ENCODE results near the gene L1CAM.

L1CAM gene

GRCh38 chrX:153821066-153821465, 64.9 kb downstream of the L1CAM start:
- Histone ChIP-seq H3K36me3 (ENCODE audit: control insufficient read depth in 1 of 2, insufficient read depth in 2 of 2, low read length in 2 of 2) (no peaks in the 10 kb centered on the region), H3K9me3 (ENCODE audit: insufficient read depth, low read depth, low read length) (no peaks in the 10 kb centered on the region), H3K4ac (ENCODE audit: low read depth, low read length) (no peak overlapping the region), H3K9ac (ENCODE audit: low read length) (no peak overlapping the region), H2BK5ac (ENCODE audit: low read depth, low read length, poor library complexity) (no peak overlapping the region), H2BK120ac (ENCODE audit: insufficient read depth, low read length, poor library complexity) (no peak overlapping the region), H3K4me3 (ENCODE audit: low read depth, low read length) (no peak overlapping the region), H4K8ac (ENCODE audit: low read depth, low read length) (no peak overlapping the region), H3K79me2 (ENCODE audit: control insufficient read depth, insufficient read depth, low read length, poor library complexity) (peaks cover 4% of the 10 kb centered on the region), H3K14ac (ENCODE audit: low read length) (no peak overlapping the region), H2AFZ (ENCODE audit: insufficient read depth, low read length, poor library complexity) (no peak overlapping the region), H2AK5ac (ENCODE audit: low read length) (no peak overlapping the region), H3K27me3 (ENCODE audit: insufficient read depth, low read length) (no peaks in the 10 kb centered on the region), H2BK12ac (ENCODE audit: low read length) (no peak overlapping the region), H3K18ac (ENCODE audit: low read length) (no peak overlapping the region), H3K4me1 (ENCODE audit: control insufficient read depth in 1 of 2, insufficient read depth in 2 of 2, low read length in 2 of 2) (peaks cover 0 to 7% of the 10 kb centered on the region in 2 experiments), H4K91ac (ENCODE audit: low read depth, low read length) (no peak overlapping the region), H3K79me1 (ENCODE audit: low read length) (peaks cover 8% of the 10 kb centered on the region), H4K12ac (ENCODE audit: low read depth, low read length) (no peak overlapping the region), H3K27ac (ENCODE audit: low read depth, low read length) (no peak overlapping the region), H3K4me2 (ENCODE audit: low read length) (no peak overlapping the region), H3K23ac (ENCODE audit: low read length) (no peak overlapping the region)
- no CpG with 5 or more reads among the region's 9 CpGs for WGBS (ENCODE audit: extremely low coverage, insufficient coverage, insufficient read length)
- no peak for DNase-seq

DNA sequence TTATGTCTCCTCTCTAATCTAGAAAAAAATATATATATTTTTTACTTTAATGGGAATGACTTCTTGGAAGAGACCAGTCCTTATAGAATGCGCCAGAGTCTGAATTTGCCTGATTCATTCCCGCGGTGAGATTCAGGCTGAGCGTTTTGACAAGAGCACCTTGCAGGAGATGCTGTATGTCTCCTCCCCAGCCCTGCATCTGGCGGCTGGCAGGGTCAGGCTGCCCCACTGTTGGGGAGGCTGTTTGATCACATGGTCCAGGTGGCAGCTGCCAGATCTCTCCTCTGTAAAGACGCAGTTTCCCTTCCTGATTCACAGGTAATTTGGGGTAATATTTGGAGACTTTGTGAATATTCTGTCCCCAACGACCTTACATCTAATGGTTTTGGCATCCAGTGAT, 65.4 kb downstream of the L1CAM start:
- Histone ChIP-seq H2AK5ac (ENCODE audit: low read length) (no peak overlapping the region), H3K79me1 (ENCODE audit: low read length) (peaks cover 8% of the 10 kb centered on the region), H3K4me1 (ENCODE audit: control insufficient read depth in 1 of 2, insufficient read depth in 2 of 2, low read length in 2 of 2) (peaks cover 0 to 7% of the 10 kb centered on the region in 2 experiments), H3K18ac (ENCODE audit: low read length) (no peak overlapping the region), H4K12ac (ENCODE audit: low read depth, low read length) (no peak overlapping the region), H3K23ac (ENCODE audit: low read length) (no peak overlapping the region), H3K14ac (ENCODE audit: low read length) (no peak overlapping the region), H3K27ac (ENCODE audit: low read depth, low read length) (no peak overlapping the region), H4K8ac (ENCODE audit: low read depth, low read length) (no peak overlapping the region), H3K9ac (ENCODE audit: low read length) (no peak overlapping the region), H3K9me3 (ENCODE audit: insufficient read depth, low read depth, low read length) (no peaks in the 10 kb centered on the region), H3K36me3 (ENCODE audit: control insufficient read depth in 1 of 2, insufficient read depth in 2 of 2, low read length in 2 of 2) (no peaks in the 10 kb centered on the region), H3K4me2 (ENCODE audit: low read length) (no peak overlapping the region), H2BK120ac (ENCODE audit: insufficient read depth, low read length, poor library complexity) (no peak overlapping the region), H3K27me3 (ENCODE audit: insufficient read depth, low read length) (no peaks in the 10 kb centered on the region), H3K4me3 (ENCODE audit: low read depth, low read length) (no peak overlapping the region), H2BK5ac (ENCODE audit: low read depth, low read length, poor library complexity) (no peak overlapping the region), H4K91ac (ENCODE audit: low read depth, low read length) (no peak overlapping the region), H2AFZ (ENCODE audit: insufficient read depth, low read length, poor library complexity) (no peak overlapping the region), H2BK12ac (ENCODE audit: low read length) (no peak overlapping the region), H3K4ac (ENCODE audit: low read depth, low read length) (no peak overlapping the region), H3K79me2 (ENCODE audit: control insufficient read depth, insufficient read depth, low read length, poor library complexity) (peaks cover 4% of the 10 kb centered on the region)
- no peak for DNase-seq
- no CpG with 5 or more reads among the region's 7 CpGs for WGBS (ENCODE audit: extremely low coverage, insufficient coverage, insufficient read length)

DNA sequence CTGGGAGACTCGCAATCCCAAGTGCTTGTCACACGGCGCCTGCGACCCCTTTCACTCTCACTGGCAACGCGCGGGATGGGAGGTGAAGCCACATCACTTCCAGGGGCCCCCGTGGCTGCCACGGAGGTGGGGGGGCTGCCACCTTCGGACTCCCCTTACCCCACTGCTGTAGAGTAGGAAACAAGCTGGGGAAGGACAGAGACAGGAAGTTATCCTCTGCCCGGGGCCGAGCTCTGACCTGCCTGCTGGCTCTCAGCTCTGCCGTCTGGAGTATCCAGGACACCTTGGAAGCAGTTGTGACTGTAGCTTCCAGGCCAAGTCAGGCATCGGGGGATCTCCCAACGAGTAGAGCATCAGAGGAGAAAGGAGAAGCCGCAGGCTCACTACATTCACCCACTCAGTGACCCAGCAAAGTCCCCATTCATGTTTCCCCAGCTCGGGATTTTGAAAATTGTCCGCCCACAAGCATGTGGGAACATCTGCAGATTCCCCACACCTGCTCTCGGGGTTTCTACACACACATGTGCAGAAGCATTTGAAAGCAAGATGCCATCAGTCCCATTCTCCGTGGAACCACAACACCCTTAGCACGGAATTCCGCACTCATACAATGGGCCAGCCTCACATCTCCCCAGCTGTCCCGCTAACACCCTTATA, 66.5 kb downstream of the L1CAM start:
- no peak overlapping the region for H2BK5ac ChIP-seq (ENCODE audit: low read depth, low read length, poor library complexity)
- peak overlapping the region; percentile 89 for H4K12ac ChIP-seq (ENCODE audit: low read depth, low read length)
- H2AK5ac ChIP-seq (ENCODE audit: low read length): no peak overlapping the region
- no peaks in the 10 kb centered on the region for H3K27me3 ChIP-seq (ENCODE audit: insufficient read depth, low read length)
- no peaks in the 10 kb centered on the region for H3K9me3 ChIP-seq (ENCODE audit: insufficient read depth, low read depth, low read length)
- WGBS (ENCODE audit: extremely low coverage, insufficient coverage, insufficient read length): no CpG with 5 or more reads among the region's 23 CpGs
- peak overlapping the region; percentile 31 for H2BK120ac ChIP-seq (ENCODE audit: insufficient read depth, low read length, poor library complexity)
- peaks cover 4% of the 10 kb centered on the region for H3K79me2 ChIP-seq (ENCODE audit: control insufficient read depth, insufficient read depth, low read length, poor library complexity)
- no peak overlapping the region for H3K9ac ChIP-seq (ENCODE audit: low read length)
- H4K8ac ChIP-seq (ENCODE audit: low read depth, low read length): peak overlapping the region; percentile 84
- peak overlapping the region; percentile 79 for H4K91ac ChIP-seq (ENCODE audit: low read depth, low read length)
- DNase-seq: no peak
- peaks cover 0 to 7% of the 10 kb centered on the region in 2 experiments for H3K4me1 ChIP-seq (ENCODE audit: control insufficient read depth in 1 of 2, insufficient read depth in 2 of 2, low read length in 2 of 2)
- no peak overlapping the region for H3K27ac ChIP-seq (ENCODE audit: low read depth, low read length)
- peak overlapping the region; percentile 68 for H3K4me2 ChIP-seq (ENCODE audit: low read length)
- no peaks in the 10 kb centered on the region for H3K36me3 ChIP-seq (ENCODE audit: control insufficient read depth in 1 of 2, insufficient read depth in 2 of 2, low read length in 2 of 2)
- peak overlapping the region; percentile 66 for H2AFZ ChIP-seq (ENCODE audit: insufficient read depth, low read length, poor library complexity)
- H2BK12ac ChIP-seq (ENCODE audit: low read length): no peak overlapping the region
- H3K79me1 ChIP-seq (ENCODE audit: low read length): peaks cover 8% of the 10 kb centered on the region
- peak overlapping the region; percentile 44 for H3K4ac ChIP-seq (ENCODE audit: low read depth, low read length)
- peak overlapping the region; percentile 64 for H3K14ac ChIP-seq (ENCODE audit: low read length)
- H3K4me3 ChIP-seq (ENCODE audit: low read depth, low read length): no peak overlapping the region
- no peak overlapping the region for H3K23ac ChIP-seq (ENCODE audit: low read length)
- H3K18ac ChIP-seq (ENCODE audit: low read length): peak overlapping the region; percentile 65

- Histone ChIP-seq H3K27ac (ENCODE audit: low read depth, low read length) (no peak overlapping the region), H3K4me1 (ENCODE audit: control insufficient read depth in 1 of 2, insufficient read depth in 2 of 2, low read length in 2 of 2) (peaks cover 0 to 7% of the 10 kb centered on the region in 2 experiments), H3K79me1 (ENCODE audit: low read length) (peaks cover 8% of the 10 kb centered on the region)
Measured at GRCh38 chrX:153818571-153819383, 67.2 kb downstream of the L1CAM start.

More at GRCh38 chrX:153818571-153819383, 67.2 kb downstream of the L1CAM start:
- H4K91ac ChIP-seq (ENCODE audit: low read depth, low read length): peak overlapping the region; percentile 79
- no peaks in the 10 kb centered on the region for H3K36me3 ChIP-seq (ENCODE audit: control insufficient read depth in 1 of 2, insufficient read depth in 2 of 2, low read length in 2 of 2)
- H3K4me2 ChIP-seq (ENCODE audit: low read length): peak overlapping the region; percentile 68
- peak overlapping the region; percentile 65 for H3K18ac ChIP-seq (ENCODE audit: low read length)
- no peaks in the 10 kb centered on the region for H3K27me3 ChIP-seq (ENCODE audit: insufficient read depth, low read length)
- H3K14ac ChIP-seq (ENCODE audit: low read length): peak overlapping the region; percentile 64
- peak in 1 of 2 donors; percentile 24 for DNase-seq
- no peak overlapping the region for H3K9ac ChIP-seq (ENCODE audit: low read length)
- no CpG with 5 or more reads among the region's 67 CpGs for WGBS (ENCODE audit: extremely low coverage, insufficient coverage, insufficient read length)
- H4K12ac ChIP-seq (ENCODE audit: low read depth, low read length): peak overlapping the region; percentile 89
- H4K8ac ChIP-seq (ENCODE audit: low read depth, low read length): peak overlapping the region; percentile 84
- peak overlapping the region; percentile 66 for H2AFZ ChIP-seq (ENCODE audit: insufficient read depth, low read length, poor library complexity)
- H3K23ac ChIP-seq (ENCODE audit: low read length): no peak overlapping the region
- no peaks in the 10 kb centered on the region for H3K9me3 ChIP-seq (ENCODE audit: insufficient read depth, low read depth, low read length)
- H2BK120ac ChIP-seq (ENCODE audit: insufficient read depth, low read length, poor library complexity): peak overlapping the region; percentile 77
- H2AK5ac ChIP-seq (ENCODE audit: low read length): peak overlapping the region; percentile 31
- peak overlapping the region; percentile 44 for H3K4ac ChIP-seq (ENCODE audit: low read depth, low read length)
- H2BK12ac ChIP-seq (ENCODE audit: low read length): no peak overlapping the region
- no peak overlapping the region for H2BK5ac ChIP-seq (ENCODE audit: low read depth, low read length, poor library complexity)
- H3K4me3 ChIP-seq (ENCODE audit: low read depth, low read length): peak overlapping the region; percentile 64
- H3K79me2 ChIP-seq (ENCODE audit: control insufficient read depth, insufficient read depth, low read length, poor library complexity): peaks cover 4% of the 10 kb centered on the region

Data from trophoblast cell (in vitro differentiated cells and primary cell).